ENCODE data around the gene GALNT18. TPM values are rescaled to one million over a fixed set of nuclear protein-coding genes. Genes with fewer than 3 reads are reported as not detected.
"Not testable (repeated sequence)": the region's sequence is repeated elsewhere in the genome, so short reads cannot be mapped to it uniquely, and the experiment has no call there.

GALNT18 gene
- total RNA-seq, 3 donors from 2014 or later, result 14.7 to 25.9 (median 16.4) TPM

GRCh38 chr11:11370255-11370961, 251.4 kb downstream of the GALNT18 start:
- intact Hi-C loops (cut with DNase I; ENCODE audit: low total_unique reads), result no loop called here
- H3K4me3 ChIP-seq, result no peak overlapping the region
- no peak for TF ChIP-seq POLR2A (IDR thresholded peaks at IDR 0.05)
- TF ChIP-seq CTCF (IDR thresholded peaks at IDR 0.05), result no peak
- TF ChIP-seq POLR2AphosphoS5 (IDR thresholded peaks at IDR 0.05), result no peak
- H3K36me3 ChIP-seq, result no peaks in the 10 kb centered on the region
- H3K9me3 ChIP-seq, result no peaks in the 10 kb centered on the region
- no peak for DNase-seq (ENCODE audit: low spot score in 2 of 2)
- H3K4me1 ChIP-seq, result no peaks in the 10 kb centered on the region
- H3K27me3 ChIP-seq, result no peaks in the 10 kb centered on the region
- peak overlapping the region in 1 of 2 donors; percentile 25 for H3K27ac ChIP-seq

GRCh38 chr11:11366793-11367192, 255.0 kb downstream of the GALNT18 start:
- no peaks in the 10 kb centered on the region for H3K4me1 ChIP-seq
- no peak overlapping the region for H3K4me3 ChIP-seq
- no peak overlapping the region for H3K27ac ChIP-seq
- H3K27me3 ChIP-seq, result no peaks in the 10 kb centered on the region
- intact Hi-C loops (cut with DNase I; ENCODE audit: low total_unique reads), result no loop called here
- DNase-seq (ENCODE audit: low spot score in 2 of 2), result no peak
- no peaks in the 10 kb centered on the region for H3K9me3 ChIP-seq
- TF ChIP-seq CTCF (IDR thresholded peaks at IDR 0.05), result no peak
- TF ChIP-seq POLR2A (IDR thresholded peaks at IDR 0.05), result no peak
- TF ChIP-seq POLR2AphosphoS5 (IDR thresholded peaks at IDR 0.05), result no peak
- H3K36me3 ChIP-seq, result no peaks in the 10 kb centered on the region

GRCh38 chr11:11363674-11364073, 258.1 kb downstream of the GALNT18 start:
- no peaks in the 10 kb centered on the region for H3K27me3 ChIP-seq
- H3K4me1 ChIP-seq, result no peaks in the 10 kb centered on the region
- DNase-seq (ENCODE audit: low spot score in 2 of 2), result no peak
- TF ChIP-seq POLR2A (IDR thresholded peaks at IDR 0.05) (no peak), CTCF (IDR thresholded peaks at IDR 0.05) (no peak), POLR2AphosphoS5 (IDR thresholded peaks at IDR 0.05) (no peak)
- no peak overlapping the region for H3K4me3 ChIP-seq
- no peak overlapping the region for H3K27ac ChIP-seq
- intact Hi-C loops (cut with DNase I; ENCODE audit: low total_unique reads), result no loop called here
- no peaks in the 10 kb centered on the region for H3K36me3 ChIP-seq
- H3K9me3 ChIP-seq, result no peaks in the 10 kb centered on the region

- Histone ChIP-seq H3K9me3 (no peaks in the 10 kb centered on the region), H3K4me3 (no peak overlapping the region), H3K27me3 (no peaks in the 10 kb centered on the region), H3K27ac (no peak overlapping the region), H3K36me3 (no peaks in the 10 kb centered on the region), H3K4me1 (no peaks in the 10 kb centered on the region)
- intact Hi-C loops (cut with DNase I; ENCODE audit: low total_unique reads), result no loop called here
- no peak for TF ChIP-seq POLR2AphosphoS5 (IDR thresholded peaks at IDR 0.05)
- TF ChIP-seq CTCF (IDR thresholded peaks at IDR 0.05), result no peak
- TF ChIP-seq POLR2A (IDR thresholded peaks at IDR 0.05), result no peak
- DNase-seq (ENCODE audit: low spot score in 2 of 2), result no peak
These were observed 262.2 kb downstream of the GALNT18 start for GRCh38 chr11:11359611-11360010.

GRCh38 chr11:11356842-11357241, 265.0 kb downstream of the GALNT18 start:
- Histone ChIP-seq H3K4me1 (no peaks in the 10 kb centered on the region), H3K27ac (no peak overlapping the region), H3K36me3 (no peaks in the 10 kb centered on the region), H3K27me3 (no peaks in the 10 kb centered on the region), H3K9me3 (no peaks in the 10 kb centered on the region), H3K4me3 (no peak overlapping the region)
- no peak for DNase-seq (ENCODE audit: low spot score in 2 of 2)
- no peak for TF ChIP-seq POLR2A (IDR thresholded peaks at IDR 0.05)
- TF ChIP-seq CTCF (IDR thresholded peaks at IDR 0.05), result no peak
- TF ChIP-seq POLR2AphosphoS5 (IDR thresholded peaks at IDR 0.05), result no peak
- intact Hi-C loops (cut with DNase I; ENCODE audit: low total_unique reads), result no loop called here

- H3K27me3 ChIP-seq; DNase-seq (ENCODE audit: low spot score in 2 of 2); H3K27ac ChIP-seq; H3K4me3 ChIP-seq; H3K9me3 ChIP-seq; intact Hi-C loops (cut with DNase I; ENCODE audit: low total_unique reads); H3K4me1 ChIP-seq; H3K36me3 ChIP-seq: not testable (repeated sequence)
These were observed 268.9 kb downstream of the GALNT18 start, which contains the start of gene CSNK2A3 for GRCh38 chr11:11352878-11353277. CSNK2A3 (minus strand) TSS chr11:11353250; CDS start chr11:11353119, 131 bp downstream.

GRCh38 chr11:11351851-11352250, 270.0 kb downstream of the GALNT18 start:
- H3K27ac ChIP-seq; H3K36me3 ChIP-seq; DNase-seq (ENCODE audit: low spot score in 2 of 2); H3K4me1 ChIP-seq; intact Hi-C loops (cut with DNase I; ENCODE audit: low total_unique reads); H3K9me3 ChIP-seq; H3K4me3 ChIP-seq; H3K27me3 ChIP-seq: not testable (repeated sequence)

All from breast epithelium (tissue), 4 donors.